CD4-positive, alpha-beta memory T cell (primary cell): ENCODE results near the gene DDX10. TPM values are rescaled to one million over a fixed set of nuclear protein-coding genes. Genes with fewer than 3 reads are reported as not detected.
"Not testable (repeated sequence)": the region's sequence is repeated elsewhere in the genome, so short reads cannot be mapped to it uniquely, and the experiment has no call there.

Experiments
- CTCF ChIA-PET: fragments of 350-600 bp; sonication (Branson Sonifier 250); formaldehyde crosslinking; loops from one replicate; lab custom pipeline; 2021; ENCODE audit warnings: inconsistent platforms; ENCODE audit not compliant: partially characterized antibody; lab: Charles Lee
- POLR2A ChIA-PET: fragments of 350-600 bp; sonication (Branson Sonifier 250); formaldehyde crosslinking; loops from one replicate; lab custom pipeline; 2021; ENCODE audit not compliant: partially characterized antibody; lab: Charles Lee
- DNase-seq, 5 donors: peaks; one replicate each; pipeline versions ENCODE4 v3.0.0 to v3.0.0-alpha.2; 2020 to 2022; ENCODE audit warnings: mixed read lengths in 1 of 5
- H3K27ac ChIP-seq: one replicate; pipeline ENCODE4 v1.7.0; 2013; ENCODE audit warnings: low read depth, low read length
- H3K27me3 ChIP-seq: 2 replicates; pipeline ENCODE4 v1.7.0; 2013; ENCODE audit warnings: mild to moderate bottlenecking, low read length, moderate library complexity; ENCODE audit not compliant: insufficient read depth
- H3K36me3 ChIP-seq: 2 replicates; pipeline ENCODE4 v1.7.0; 2013; ENCODE audit warnings: mild to moderate bottlenecking, low read length, moderate library complexity; ENCODE audit not compliant: insufficient read depth
- H3K4me1 ChIP-seq: 2 replicates; pipeline ENCODE4 v1.7.0; 2013; ENCODE audit warnings: mild to moderate bottlenecking, low read length, moderate library complexity; ENCODE audit not compliant: insufficient read depth
- H3K4me3 ChIP-seq, 2 donors: one replicate each; pipeline ENCODE4 v1.7.0; 2013; ENCODE audit warnings: low read length in 2 of 2, mild to moderate bottlenecking in 1 of 2
- H3K9me3 ChIP-seq, 2 donors: one replicate each; pipeline ENCODE4 v1.7.0; 2013; ENCODE audit warnings: low read length in 2 of 2, control low read depth in 1 of 2; ENCODE audit not compliant: control insufficient read depth in 1 of 2
- H3K27ac Mint-ChIP-seq, 7 donors: one replicate each; pipeline ENCODE4 v1.8.0; 2020 to 2021; ENCODE audit warnings: mixed read lengths in 7 of 7, mild to moderate bottlenecking in 6 of 7, inconsistent platforms in 3 of 7, moderate library complexity in 3 of 7
- H3K27me3 Mint-ChIP-seq, 2 donors: one replicate each; pipeline ENCODE4 v1.8.0; 2020 to 2021; ENCODE audit warnings: mixed read lengths in 2 of 2
- H3K36me3 Mint-ChIP-seq, 2 donors: one replicate each; pipeline ENCODE4 v1.8.0; 2020 to 2021; ENCODE audit warnings: mixed read lengths in 2 of 2, inconsistent platforms in 1 of 2, mild to moderate bottlenecking in 1 of 2
- H3K4me1 Mint-ChIP-seq, 4 donors: one replicate each; pipeline ENCODE4 v1.8.0; 2020 to 2021; ENCODE audit warnings: mixed read lengths in 4 of 4, mild to moderate bottlenecking in 1 of 4
- H3K4me3 Mint-ChIP-seq, 8 donors: one replicate each; pipeline ENCODE4 v1.8.0; 2020 to 2021; ENCODE audit warnings: mixed read lengths in 8 of 8, mild to moderate bottlenecking in 7 of 8, moderate library complexity in 6 of 8, inconsistent platforms in 3 of 8
- H3K9me3 Mint-ChIP-seq, 8 donors: one replicate each; pipeline ENCODE4 v1.8.0; 2020 to 2021; ENCODE audit warnings: mixed read lengths in 8 of 8, mild to moderate bottlenecking in 5 of 8, inconsistent platforms in 3 of 8, moderate library complexity in 1 of 8
- intact Hi-C: fragments of 100-400 bp; cut with micrococcal nuclease; formaldehyde crosslinking; loops from one replicate; pipeline ENCODE4 v1.15.1; 2023
- polyA plus RNA-seq, 2 donors: library from polyadenylated mRNA; unstranded; fragments of 300-500 nt; fragmentation: Illumina TruSeq; gene quantifications; one replicate each; pipeline ENCODE4 v1.2.3, GENCODE V29; 2021
- total RNA-seq, 2 experiments: library from RNA; stranded (reverse); gene quantifications; one replicate each; pipeline ENCODE4 v1.2.3, GENCODE V29; 2021

DDX10 gene
- total and polyA plus RNA-seq, 4 experiments from 2014 or later, result 15.7 to 18.2 (median 16.7) TPM

- DNase-seq, H3K27ac ChIP-seq, H3K27ac Mint-ChIP-seq, H3K9me3 Mint-ChIP-seq, H3K4me3 Mint-ChIP-seq, H3K27me3 ChIP-seq, H3K4me3 ChIP-seq, H3K4me1 Mint-ChIP-seq, H3K9me3 ChIP-seq, intact Hi-C loops, H3K27me3 Mint-ChIP-seq, H3K36me3 Mint-ChIP-seq, POLR2A ChIA-PET, H3K4me1 ChIP-seq, H3K36me3 ChIP-seq: not testable (repeated sequence)
- CTCF ChIA-PET, result interaction anchor here (0.6 to 1.6 kb wide), 4 partner anchors 11 to 536 kb away, joined by 3 to 6 read pairs (median 4); partner anchors contain the start of gene DDX10
These were observed 10.8 kb upstream of the DDX10 start for GRCh38 chr11:108654100-108654499.

- H3K36me3 Mint-ChIP-seq, result no peaks in the 10 kb centered on the region
These were observed 9.8 kb upstream of the DDX10 start for GRCh38 chr11:108654994-108655631.

GRCh38 chr11:108662700-108663099 lies 2.2 kb upstream of the DDX10 start:
- no peaks in the 10 kb centered on the region for H3K36me3 ChIP-seq
- peaks cover 19 to 33% (median 29%) of the 10 kb centered on the region in 4 donors for H3K4me1 Mint-ChIP-seq
- H3K27me3 ChIP-seq, result no peaks in the 10 kb centered on the region
- ChIA-PET CTCF (no interaction called here), POLR2A (no interaction called here)
- H3K9me3 ChIP-seq, result no peaks in the 10 kb centered on the region
- H3K36me3 Mint-ChIP-seq, result peaks cover 9% of the 10 kb centered on the region in 2 donors
- intact Hi-C loops, result loop anchor here (10.0 kb wide), 2 partner anchors 168 to 438 kb away; partner anchors contain the start of genes ATM, NPAT and POGLUT3
- H3K4me1 ChIP-seq, result peaks cover 28% of the 10 kb centered on the region
- no peak overlapping the region for H3K27ac Mint-ChIP-seq
- no peak overlapping the region for H3K27ac ChIP-seq
- H3K27me3 Mint-ChIP-seq, result no peaks in the 10 kb centered on the region
- no peak for DNase-seq
- H3K9me3 Mint-ChIP-seq, result peaks cover 0 to 2% (median 0%) of the 10 kb centered on the region in 8 donors
- H3K4me3 Mint-ChIP-seq, result peak overlapping the region in 2 of 8 donors; percentile 5 to 6
- H3K4me3 ChIP-seq, result no peak overlapping the region

More at GRCh38 chr11:108654994-108655631, 9.8 kb upstream of the DDX10 start:
- H3K4me1 Mint-ChIP-seq, result no peaks in the 10 kb centered on the region
- peak in 4 of 5 donors; percentile 6 to 22 (median 14) for DNase-seq
- no peak overlapping the region for H3K27ac ChIP-seq
- H3K36me3 ChIP-seq, result no peaks in the 10 kb centered on the region
- H3K4me1 ChIP-seq, result no peaks in the 10 kb centered on the region
- H3K4me3 ChIP-seq, result no peak overlapping the region
- no peaks in the 10 kb centered on the region for H3K9me3 Mint-ChIP-seq
- peaks cover 0 to 3% of the 10 kb centered on the region in 2 donors for H3K27me3 Mint-ChIP-seq
- CTCF ChIA-PET, result interaction anchor here (0.8 to 1.2 kb wide), 2 partner anchors 14 to 536 kb away, joined by 3 read pairs; no protein-coding TSS in a partner anchor
- H3K4me3 Mint-ChIP-seq, result no peak overlapping the region
- POLR2A ChIA-PET, result interaction anchor here (1.1 kb wide), 1 partner anchor 11 kb away, joined by 3 read pairs; no protein-coding TSS in a partner anchor
- no peaks in the 10 kb centered on the region for H3K9me3 ChIP-seq
- intact Hi-C loops, result loop anchor here (1.0 kb wide), 1 partner anchor 739 kb away; no protein-coding TSS in a partner anchor
- H3K27ac Mint-ChIP-seq, result no peak overlapping the region
- no peaks in the 10 kb centered on the region for H3K27me3 ChIP-seq

GRCh38 chr11:108663154-108663877 lies 1.6 kb upstream of the DDX10 start:
- H3K36me3 Mint-ChIP-seq, result peaks cover 9 to 13% of the 10 kb centered on the region in 2 donors
- CTCF ChIA-PET, result interaction anchor here (3.1 kb wide), 1 partner anchor 655 kb away, joined by 15 read pairs; the partner anchor contains the start of gene CUL5
- no peaks in the 10 kb centered on the region for H3K27me3 ChIP-seq
- H3K27ac ChIP-seq, result no peak overlapping the region
- peaks cover 32% of the 10 kb centered on the region for H3K4me1 ChIP-seq
- peaks cover 0 to 2% (median 0%) of the 10 kb centered on the region in 8 donors for H3K9me3 Mint-ChIP-seq
- H3K9me3 ChIP-seq, result no peaks in the 10 kb centered on the region
- H3K27me3 Mint-ChIP-seq, result no peaks in the 10 kb centered on the region
- peak overlapping the region in 2 of 8 donors; percentile 2 to 5 for H3K4me3 Mint-ChIP-seq
- no peak overlapping the region for H3K27ac Mint-ChIP-seq
- intact Hi-C loops, result loop anchor here (10.0 kb wide), 2 partner anchors 169 to 439 kb away; partner anchors contain the start of genes ATM, NPAT and POGLUT3
- H3K36me3 ChIP-seq, result no peaks in the 10 kb centered on the region
- H3K4me3 ChIP-seq, result no peak overlapping the region
- POLR2A ChIA-PET, result interaction anchor here (2.4 kb wide), 1 partner anchor 165 kb away, joined by 10 read pairs; the partner anchor contains the start of gene POGLUT3
- H3K4me1 Mint-ChIP-seq, result peaks cover 23 to 40% (median 32%) of the 10 kb centered on the region in 4 donors
- DNase-seq, result no peak

GRCh38 chr11:108666373-108666772 lies 1.5 kb downstream of the DDX10 start:
- peaks cover 0 to 2% (median 0%) of the 10 kb centered on the region in 8 donors for H3K9me3 Mint-ChIP-seq
- Histone ChIP-seq H3K9me3 (no peaks in the 10 kb centered on the region), H3K4me1 (peaks cover 32% of the 10 kb centered on the region), H3K36me3 (no peaks in the 10 kb centered on the region), H3K27ac (no peak overlapping the region), H3K4me3 (no peak overlapping the region), H3K27me3 (no peaks in the 10 kb centered on the region)
- intact Hi-C loops, result loop anchor here (5.0 to 10.0 kb wide), 3 partner anchors 172 to 544 kb away; partner anchors contain the start of genes ACAT1, ATM, NPAT and POGLUT3
- CTCF ChIA-PET, result interaction anchor here (0.9 to 3.1 kb wide), 4 partner anchors 9 to 1103 kb away, joined by 3 to 15 read pairs (median 4); partner anchors contain the start of gene CUL5
- peak overlapping the region in 5 of 7 donors; percentile 38 to 99 (median 77) for H3K27ac Mint-ChIP-seq
- peak overlapping the region; percentile 82 to 100 (median 100) for H3K4me3 Mint-ChIP-seq
- POLR2A ChIA-PET, result interaction anchor here (0.7 kb wide), 1 partner anchor 11 kb away, joined by 3 read pairs; no protein-coding TSS in a partner anchor
- H3K4me1 Mint-ChIP-seq, result peaks cover 35 to 60% (median 49%) of the 10 kb centered on the region in 4 donors
- no peaks in the 10 kb centered on the region for H3K27me3 Mint-ChIP-seq
- DNase-seq, result peak in 1 of 5 donors; percentile 3
- peaks cover 20 to 22% of the 10 kb centered on the region in 2 donors for H3K36me3 Mint-ChIP-seq

- no peak for DNase-seq
- POLR2A ChIA-PET, result no interaction called here
- H3K27me3 Mint-ChIP-seq, result no peaks in the 10 kb centered on the region
- no peak overlapping the region for H3K4me3 Mint-ChIP-seq
- H3K9me3 ChIP-seq, result no peaks in the 10 kb centered on the region
- intact Hi-C loops, result loop anchor here (5.0 to 10.0 kb wide), 3 partner anchors 174 to 547 kb away; partner anchors contain the start of genes ACAT1, ATM, NPAT and POGLUT3
- no peak overlapping the region for H3K4me3 ChIP-seq
- H3K36me3 ChIP-seq, result no peaks in the 10 kb centered on the region
- peaks cover 30% of the 10 kb centered on the region for H3K4me1 ChIP-seq
- H3K4me1 Mint-ChIP-seq, result peaks cover 41 to 76% (median 60%) of the 10 kb centered on the region in 4 donors
- H3K27me3 ChIP-seq, result no peaks in the 10 kb centered on the region
- CTCF ChIA-PET, result no interaction called here
- peak overlapping the region in 3 of 7 donors; percentile 40 to 65 (median 42) for H3K27ac Mint-ChIP-seq
- H3K36me3 Mint-ChIP-seq, result peaks cover 26 to 29% of the 10 kb centered on the region in 2 donors
- no peak overlapping the region for H3K27ac ChIP-seq
- H3K9me3 Mint-ChIP-seq, result peaks cover 0 to 2% (median 0%) of the 10 kb centered on the region in 8 donors
These were observed 4.4 kb downstream of the DDX10 start for GRCh38 chr11:108669286-108669685.
